GM18508 (cell line): ENCODE measurements around the gene CEMIP2.
"Not testable (repeated sequence)": the region's sequence is repeated elsewhere in the genome, so short reads cannot be mapped to it uniquely, and the experiment has no call there.

Experiments used
- ATAC-seq: cut with Tn5 transposase; IDR thresholded peaks from one replicate; pipeline ENCODE4 v1.9.1; 2021; ENCODE audit warnings: moderate number of reproducible peaks; ENCODE audit not compliant: insufficient read depth, unreplicated experiment

The CEMIP2 gene

GRCh38 chr9:71768388-71769174, at the start of gene CEMIP2:
TSS of gene CEMIP2 (minus strand) at chr9:71768513. CDS start at chr9:71750373, 18,140 bp downstream.
- peak; percentile 34 for ATAC-seq

- ATAC-seq = no peak
These were observed 48.7 kb upstream of the CEMIP2 start for GRCh38 chr9:71816916-71817451.

GRCh38 chr9:71814815-71815214, 46.5 kb upstream of the CEMIP2 start:
- no peak for ATAC-seq

GRCh38 chr9:71814226-71814625, 45.9 kb upstream of the CEMIP2 start:
- no peak for ATAC-seq

- ATAC-seq = no peak
These were observed 44.1 kb upstream of the CEMIP2 start for GRCh38 chr9:71812385-71812784.

GRCh38 chr9:71808068-71808467, 39.8 kb upstream of the CEMIP2 start:
- no peak for ATAC-seq

- peak; percentile 86 for ATAC-seq
These were observed 38.6 kb upstream of the CEMIP2 start for GRCh38 chr9:71806901-71807307.

GRCh38 chr9:71805096-71805495, 36.8 kb upstream of the CEMIP2 start:
- not testable (repeated sequence) for ATAC-seq

GRCh38 chr9:71801826-71802225, 33.5 kb upstream of the CEMIP2 start:
- no peak for ATAC-seq

- ATAC-seq = no peak
These were observed 29.0 kb upstream of the CEMIP2 start for GRCh38 chr9:71797266-71797665.

- ATAC-seq = no peak
These were observed 27.9 kb upstream of the CEMIP2 start for GRCh38 chr9:71796100-71796767.

GRCh38 chr9:71795097-71795813, 26.9 kb upstream of the CEMIP2 start:
- peak; percentile 90 for ATAC-seq

GRCh38 chr9:71793386-71794105, 25.2 kb upstream of the CEMIP2 start:
- no peak for ATAC-seq

GRCh38 chr9:71791875-71792274, 23.6 kb upstream of the CEMIP2 start:
- ATAC-seq = no peak

GRCh38 chr9:71790296-71790695, 22.0 kb upstream of the CEMIP2 start:
- ATAC-seq = no peak

GRCh38 chr9:71783120-71783523, 14.8 kb upstream of the CEMIP2 start:
- ATAC-seq = peak; percentile 74

GRCh38 chr9:71781391-71781790, 13.1 kb upstream of the CEMIP2 start:
- peak; percentile 53 for ATAC-seq

- no peak for ATAC-seq
These were observed 12.6 kb upstream of the CEMIP2 start for GRCh38 chr9:71780953-71781352.

- no peak for ATAC-seq
These were observed 9.8 kb upstream of the CEMIP2 start for GRCh38 chr9:71778085-71778484.

- ATAC-seq = peak; percentile 82
These were observed 6.6 kb upstream of the CEMIP2 start for GRCh38 chr9:71774920-71775319.
